8988T (cell line): Measurements from ENCODE around the gene CELSR1.
"Not testable (repeated sequence)": the region's sequence is repeated elsewhere in the genome, so short reads cannot be mapped to it uniquely, and the experiment has no call there.

Experiments used
- DNase-seq: peaks from one replicate; pipeline ENCODE4 v3.0.0; 2011

Gene CELSR1

DNA sequence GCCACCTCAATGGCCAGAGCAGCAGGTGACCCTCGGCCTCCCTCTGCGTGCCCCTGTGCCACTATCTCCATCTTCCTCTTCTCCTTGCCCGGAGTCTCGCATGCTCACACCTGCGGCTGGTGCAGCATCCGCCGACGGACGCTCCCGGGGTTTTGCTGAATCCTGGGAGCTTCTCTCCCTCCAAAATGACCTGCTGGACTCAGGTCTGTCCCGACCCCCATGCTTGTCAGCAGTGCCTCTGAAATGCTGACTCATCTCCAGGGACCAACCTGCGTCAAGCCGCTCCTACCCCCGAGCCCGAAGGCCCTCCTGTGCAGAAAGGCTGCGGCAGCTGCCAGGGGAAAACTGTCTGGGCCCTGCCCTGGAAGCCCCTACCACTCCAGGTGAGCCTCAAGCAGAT, 58.4 kb downstream of the CELSR1 start:
- DNase-seq = no peak

DNA sequence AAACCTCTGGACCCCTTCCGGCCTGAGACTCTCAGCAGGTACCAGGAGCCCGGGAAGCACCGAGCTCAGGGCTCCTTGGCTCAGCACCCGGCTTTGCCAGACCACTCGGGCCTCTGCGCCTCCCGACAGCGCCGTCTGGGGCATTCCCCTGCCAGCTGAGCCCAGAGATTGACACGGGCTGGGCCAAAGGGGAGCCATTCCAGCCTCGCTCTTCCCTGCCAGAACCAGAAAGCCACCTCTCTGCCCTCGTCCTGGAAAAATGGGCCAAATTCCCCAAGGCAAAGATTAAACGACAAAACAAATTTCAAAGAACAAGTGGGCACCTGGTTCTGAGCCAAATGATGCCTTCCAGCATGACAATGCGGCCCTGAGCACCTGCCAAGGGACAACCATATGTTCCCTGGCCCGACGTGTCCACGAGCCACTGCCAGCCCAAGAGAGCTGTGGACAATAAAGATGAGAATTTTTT, 59.3 kb downstream of the CELSR1 start:
- no peak for DNase-seq

DNA sequence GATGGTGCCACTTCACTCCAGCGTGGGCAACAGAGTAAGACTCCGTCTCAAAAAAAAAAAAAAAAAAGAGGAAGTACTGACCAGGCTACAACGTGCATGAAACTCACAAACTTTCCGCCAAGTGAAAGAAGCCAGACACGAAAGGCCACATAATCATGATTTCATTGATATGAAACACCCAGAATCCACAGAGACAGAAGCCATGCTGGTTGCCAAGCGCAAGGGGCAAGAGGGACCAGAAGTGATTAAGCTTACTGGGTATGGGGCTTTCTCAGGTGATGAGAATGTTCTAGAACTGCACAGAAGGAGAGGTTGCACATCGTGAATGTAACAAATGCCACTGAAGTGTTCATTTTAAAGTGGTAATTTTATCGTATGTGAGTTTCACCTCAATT, 60.9 kb downstream of the CELSR1 start:
- no peak for DNase-seq

DNA sequence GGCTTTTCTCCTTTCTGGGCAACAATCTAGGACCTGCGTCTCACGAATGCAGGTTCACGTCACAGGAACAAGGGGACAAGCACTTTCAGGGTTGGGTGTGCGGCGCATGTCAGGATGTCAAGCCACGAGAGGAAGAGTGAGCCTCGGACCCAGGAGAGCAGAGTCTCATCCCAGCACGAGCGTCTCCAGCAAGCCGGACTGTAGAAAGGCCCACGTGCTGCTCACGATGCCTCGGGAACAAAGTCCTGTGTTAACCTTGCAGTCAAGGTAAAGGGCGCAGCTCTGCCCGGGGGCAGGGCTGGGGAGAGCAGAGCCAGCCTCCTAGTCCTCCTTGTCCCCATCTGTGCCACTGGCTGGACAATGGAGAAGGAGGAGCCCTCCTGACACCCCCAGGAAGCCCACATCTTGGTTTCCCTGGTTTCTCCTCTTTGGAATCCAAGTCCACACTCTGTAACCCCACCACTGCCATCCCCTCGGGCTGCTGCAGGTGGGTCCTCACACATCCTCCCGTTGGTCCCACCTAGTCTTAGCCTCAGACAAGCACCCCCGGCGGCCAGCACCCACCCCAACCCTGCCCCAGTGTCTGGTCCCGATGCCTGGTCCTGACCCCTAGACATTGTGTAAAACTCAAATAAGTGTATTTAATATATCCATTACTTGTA, 63.4 kb downstream of the CELSR1 start:
- no peak for DNase-seq

DNA sequence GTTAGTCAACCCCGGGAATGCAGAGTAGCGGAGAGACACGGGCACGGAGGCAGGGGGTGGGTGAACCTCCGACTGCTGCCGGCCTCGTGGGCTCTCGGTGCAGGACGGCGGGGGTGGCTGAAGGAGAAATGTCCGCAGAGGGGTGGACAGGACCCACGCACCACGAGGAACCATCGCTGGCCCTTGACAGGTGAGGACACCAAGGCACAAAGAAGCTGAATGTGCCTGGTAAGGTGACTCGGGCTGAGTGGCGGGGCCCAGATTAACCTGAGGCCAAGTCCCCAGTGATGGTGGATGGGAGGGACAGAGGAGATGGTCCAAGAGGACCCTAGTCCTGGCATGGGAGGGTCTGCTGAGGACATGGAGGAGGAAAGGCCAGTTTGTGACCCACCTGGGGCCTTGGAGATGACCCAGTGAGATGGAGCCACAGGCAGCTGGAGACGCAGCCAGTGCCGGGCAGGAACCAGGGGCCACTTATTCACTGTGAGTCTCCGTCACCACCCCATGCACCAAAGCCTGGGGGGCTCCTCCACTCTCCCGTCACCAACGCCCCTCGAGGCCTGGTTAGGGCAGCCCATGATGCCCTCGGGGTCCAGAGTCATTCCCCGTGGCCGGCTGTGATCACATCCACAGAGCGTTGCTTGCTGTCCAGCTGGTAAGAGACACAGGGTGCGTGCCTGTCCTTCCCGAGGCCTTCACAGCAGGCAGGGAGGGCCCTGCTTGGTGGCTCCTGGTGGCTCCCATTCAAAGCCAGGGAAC, 64.2 kb downstream of the CELSR1 start:
- no peak for DNase-seq

DNA sequence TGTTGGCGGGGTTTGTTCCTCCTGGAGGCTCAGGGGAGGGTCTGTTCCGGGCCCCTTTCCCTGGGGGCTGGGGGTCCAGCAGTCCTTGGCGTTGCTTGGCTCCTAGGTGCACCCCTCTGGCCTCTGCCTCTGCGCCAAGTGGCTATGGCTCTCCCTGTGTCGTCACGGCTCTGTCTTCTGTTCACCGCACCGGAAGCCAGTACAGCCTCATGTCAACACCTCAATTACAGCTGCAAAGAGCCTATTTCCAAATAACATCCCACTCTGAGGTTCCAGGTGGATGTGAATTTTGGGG, 64.8 kb downstream of the CELSR1 start:
- no peak for DNase-seq

DNA sequence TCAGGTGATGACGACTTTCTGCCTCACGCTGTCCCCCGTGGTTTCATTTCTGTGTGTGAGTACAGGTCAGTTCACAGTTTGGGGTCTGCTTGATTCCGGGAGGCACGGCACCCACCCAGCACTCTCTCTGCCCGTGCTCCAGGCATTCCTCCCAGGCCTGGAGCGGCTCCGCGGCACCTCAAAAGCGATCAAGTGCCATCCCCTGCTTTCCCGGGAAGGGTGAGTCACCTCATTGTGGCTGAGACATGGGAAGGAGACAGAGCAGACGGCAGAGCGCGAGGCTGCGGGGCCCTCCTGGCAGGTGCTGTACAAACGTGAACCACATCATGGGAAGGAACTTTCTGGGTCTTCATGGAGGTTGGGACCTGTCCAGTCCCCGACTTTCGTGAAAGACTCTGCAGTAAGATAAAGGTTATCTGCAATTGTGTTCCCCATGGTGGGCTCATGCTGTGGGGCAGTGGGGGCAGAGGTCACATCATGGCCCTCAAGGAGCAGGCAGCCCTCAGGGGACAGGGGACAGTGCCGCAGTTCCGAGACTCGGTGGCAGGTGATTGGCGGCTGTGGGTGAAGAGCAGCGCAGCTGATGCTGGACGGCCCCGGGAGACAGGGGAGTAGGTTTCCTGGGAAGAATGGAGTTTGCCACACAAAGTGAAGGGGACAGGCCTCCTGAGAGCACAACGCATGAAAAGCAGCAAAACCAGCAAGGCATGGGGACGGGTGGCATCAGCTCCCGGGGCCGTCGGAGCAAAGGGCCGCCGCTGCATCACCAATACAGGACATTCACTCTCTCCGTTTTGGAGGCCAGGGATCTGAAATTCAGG, 65.3 kb downstream of the CELSR1 start:
- DNase-seq = no peak

DNA sequence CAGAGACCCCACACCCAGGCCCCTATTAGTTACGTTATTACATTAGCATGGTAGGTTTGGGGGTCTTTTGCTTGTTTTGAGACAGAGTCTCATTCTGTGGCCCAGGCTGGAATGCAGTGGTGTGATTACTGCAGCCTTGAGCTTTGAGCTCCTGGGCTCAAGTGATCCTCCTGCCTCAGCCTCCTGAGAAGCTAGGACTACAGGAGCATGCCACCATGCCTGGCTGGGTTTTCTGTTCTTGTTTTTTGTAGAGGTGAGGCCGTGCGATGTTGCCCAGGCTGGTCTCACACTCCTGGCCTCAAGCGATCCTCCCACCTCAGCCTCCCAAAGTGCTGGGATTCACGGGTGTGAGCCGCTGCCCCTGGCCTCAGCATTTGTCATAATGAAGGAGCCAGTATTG, 66.1 kb downstream of the CELSR1 start:
- not testable (repeated sequence) for DNase-seq

DNA sequence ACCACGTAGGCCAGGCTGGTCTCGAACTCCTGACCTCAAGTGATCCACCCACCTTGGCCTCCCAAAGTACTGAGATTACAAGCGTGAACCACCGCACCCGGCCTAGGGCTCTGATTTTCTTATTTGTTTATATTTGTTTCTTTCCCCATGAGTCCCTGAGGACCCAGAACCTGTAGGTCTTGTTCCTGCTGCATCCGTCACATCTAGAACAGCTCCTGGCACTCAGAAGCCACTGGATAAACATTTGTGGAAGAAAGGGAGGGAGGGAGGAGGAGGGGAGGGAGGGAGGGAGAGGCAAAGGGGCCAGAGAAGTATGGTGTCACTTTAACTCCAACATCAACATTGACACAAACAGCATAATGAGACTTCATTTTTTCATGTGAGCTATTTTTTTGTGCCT, 67.7 kb downstream of the CELSR1 start:
- no peak for DNase-seq

DNA sequence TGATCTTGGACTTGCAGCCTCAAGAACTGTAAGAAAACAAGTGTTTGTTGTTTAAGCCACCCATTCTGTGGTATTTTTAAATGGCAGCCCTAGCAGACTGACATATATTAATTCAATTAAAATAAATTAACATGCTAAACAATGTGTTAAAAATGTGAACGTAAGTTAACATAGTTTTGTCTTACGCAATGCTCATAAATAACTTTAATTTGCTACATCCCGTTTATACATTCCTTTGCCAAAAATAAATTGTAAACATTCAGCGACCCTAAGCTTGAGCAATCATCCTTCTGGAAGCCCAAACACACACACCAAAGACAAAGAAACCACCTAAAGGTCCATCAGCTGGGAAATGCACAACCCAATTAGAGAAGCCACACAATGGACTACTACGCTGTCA, 70.4 kb downstream of the CELSR1 start:
- no peak for DNase-seq

DNA sequence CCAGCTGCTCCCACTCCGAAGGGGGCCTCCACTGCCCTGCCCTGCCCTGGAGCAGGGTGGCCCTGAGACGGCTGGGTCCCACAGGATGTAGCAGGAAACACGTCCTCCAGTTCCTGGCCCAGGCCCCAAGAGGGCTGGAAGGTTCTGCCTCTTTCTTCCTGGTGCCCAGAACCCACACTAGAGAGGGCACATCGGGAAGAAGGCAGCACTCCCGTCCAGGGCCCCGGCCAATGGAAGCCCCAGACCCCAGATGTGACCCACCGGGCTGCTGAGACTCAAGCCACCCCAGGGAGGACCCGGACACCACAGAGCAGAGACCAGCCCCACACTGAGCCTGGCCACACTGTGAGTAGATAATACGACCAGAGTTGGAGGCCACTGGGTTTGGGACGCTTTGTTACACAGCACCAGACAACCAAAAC, 71.2 kb downstream of the CELSR1 start:
- DNase-seq = no peak

DNA sequence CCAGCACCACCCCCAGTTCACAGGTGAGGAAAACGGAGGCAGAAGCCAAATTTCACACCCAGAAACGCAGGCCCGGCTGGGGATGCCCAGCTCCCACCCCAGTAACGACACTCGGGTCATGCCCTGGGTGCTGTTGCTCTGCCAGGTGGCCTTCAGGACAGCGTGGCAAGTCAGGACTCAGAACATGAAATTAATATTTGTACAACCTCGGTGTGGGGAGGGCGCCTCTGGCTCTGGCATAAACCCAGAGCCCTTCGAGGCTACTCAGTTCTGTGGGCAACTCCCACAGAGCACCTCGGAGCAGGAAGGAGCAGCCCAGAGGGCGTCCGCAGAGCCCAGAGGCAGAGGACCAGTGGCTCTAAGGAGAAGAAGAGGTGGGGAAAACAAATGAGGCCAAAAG, 71.6 kb downstream of the CELSR1 start:
- no peak for DNase-seq

DNA sequence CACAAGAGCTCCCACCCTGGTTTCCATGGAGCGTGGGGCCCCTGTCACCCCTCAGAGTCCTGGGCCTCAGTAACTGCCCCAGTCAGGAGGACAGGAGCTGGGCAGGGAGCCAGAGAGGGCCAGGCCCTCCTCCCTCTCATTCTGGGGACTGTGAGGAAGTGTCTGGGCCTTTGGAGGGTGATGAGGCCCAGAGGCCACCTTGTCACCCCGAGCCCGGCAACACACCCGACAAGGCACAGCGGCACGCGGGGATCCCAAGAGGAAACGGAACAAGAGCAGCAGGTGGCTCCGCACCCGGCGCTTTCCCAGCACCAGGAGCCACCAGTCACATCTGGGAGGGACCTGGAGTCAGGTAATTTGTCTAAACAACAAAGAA, 72.1 kb downstream of the CELSR1 start:
- no peak for DNase-seq

DNA sequence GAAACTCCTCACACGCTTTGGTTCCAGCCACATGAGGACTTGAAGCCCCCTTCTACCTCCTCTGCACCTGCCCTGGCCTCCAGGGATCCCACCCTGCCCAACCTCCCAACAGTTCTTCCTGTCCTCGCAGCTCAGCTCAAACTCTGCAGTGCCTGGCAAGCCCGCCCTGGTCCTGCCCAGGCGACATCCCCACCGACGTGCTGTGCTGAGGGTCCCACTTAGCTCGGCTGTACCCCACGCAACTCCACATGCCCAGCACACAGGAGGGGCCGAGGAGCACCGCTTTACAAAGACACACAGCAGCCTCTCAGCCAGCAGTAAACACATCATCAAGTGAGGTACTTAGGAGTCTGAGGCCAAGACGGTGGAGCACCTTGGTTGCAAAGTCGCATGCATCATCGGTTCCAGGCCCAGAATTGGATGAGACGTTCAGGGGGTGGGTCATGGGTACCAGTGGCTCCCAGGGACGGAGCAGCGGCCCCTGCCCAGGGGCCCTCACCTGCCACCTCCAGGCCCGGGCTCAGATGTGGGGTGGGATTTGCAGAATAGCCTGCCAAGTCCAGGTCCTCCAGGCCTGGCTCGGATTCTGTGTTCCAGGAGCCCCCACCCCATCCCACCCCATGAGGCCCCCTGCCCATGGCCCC, 72.6 kb downstream of the CELSR1 start:
- no peak for DNase-seq

DNA sequence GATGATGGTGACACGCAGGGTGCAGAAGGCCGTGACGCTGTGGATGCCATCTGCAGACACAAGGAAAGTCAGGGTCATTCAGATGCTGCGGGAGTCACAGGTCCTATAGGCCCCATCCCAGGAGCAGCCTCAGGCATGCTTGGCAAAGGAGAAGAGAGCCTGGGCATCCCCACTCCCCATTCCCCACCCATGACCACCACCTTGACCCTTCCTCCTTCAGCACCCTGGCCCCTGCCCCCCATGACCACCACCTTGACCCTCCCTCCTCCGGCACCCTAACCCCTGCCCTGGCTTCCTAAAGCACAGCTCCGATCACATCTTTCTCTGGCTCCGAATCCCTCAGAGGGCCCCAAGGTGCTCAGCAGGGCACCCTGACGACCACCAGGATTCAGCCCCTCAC, 73.1 kb downstream of the CELSR1 start:
- DNase-seq = no peak

DNA sequence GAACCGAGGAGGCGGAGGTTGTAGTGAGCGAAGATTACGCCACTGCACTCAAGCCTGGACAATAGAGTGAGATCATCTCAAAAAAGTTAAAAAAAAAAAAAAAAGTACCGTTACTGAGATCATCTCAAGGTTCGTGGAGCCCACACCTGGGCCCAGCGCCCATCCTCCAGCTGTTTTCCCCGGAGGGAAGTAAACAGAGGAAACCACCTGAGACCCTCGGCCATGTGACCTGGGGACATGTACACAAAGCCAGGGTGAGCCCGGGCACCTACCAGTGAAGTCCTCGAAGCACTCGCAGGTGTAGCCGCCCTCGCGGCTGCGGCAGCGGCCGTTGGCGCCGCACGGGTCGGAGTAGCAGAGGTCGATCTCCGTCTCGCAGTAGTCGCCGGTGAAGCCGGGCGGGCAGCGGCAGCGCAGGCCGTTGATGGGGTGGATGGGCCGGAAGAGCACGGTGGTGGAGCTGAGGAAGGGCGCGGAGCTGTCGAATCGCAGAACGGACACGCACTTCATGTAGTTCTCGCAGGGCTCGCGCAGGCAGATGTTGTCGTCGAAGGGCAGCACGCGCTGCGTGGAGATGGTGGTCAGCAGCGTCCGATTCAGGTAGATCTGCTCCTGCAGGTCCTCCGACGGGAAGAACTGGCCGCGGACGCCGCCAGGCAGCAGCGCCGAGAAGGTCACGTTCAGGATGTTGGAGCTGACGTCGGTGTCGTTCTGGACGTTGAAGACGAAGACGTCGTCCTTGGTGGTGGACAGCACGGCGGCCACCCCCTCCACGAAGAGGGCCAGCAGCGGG, 73.8 kb downstream of the CELSR1 start:
- DNase-seq = no peak

DNA sequence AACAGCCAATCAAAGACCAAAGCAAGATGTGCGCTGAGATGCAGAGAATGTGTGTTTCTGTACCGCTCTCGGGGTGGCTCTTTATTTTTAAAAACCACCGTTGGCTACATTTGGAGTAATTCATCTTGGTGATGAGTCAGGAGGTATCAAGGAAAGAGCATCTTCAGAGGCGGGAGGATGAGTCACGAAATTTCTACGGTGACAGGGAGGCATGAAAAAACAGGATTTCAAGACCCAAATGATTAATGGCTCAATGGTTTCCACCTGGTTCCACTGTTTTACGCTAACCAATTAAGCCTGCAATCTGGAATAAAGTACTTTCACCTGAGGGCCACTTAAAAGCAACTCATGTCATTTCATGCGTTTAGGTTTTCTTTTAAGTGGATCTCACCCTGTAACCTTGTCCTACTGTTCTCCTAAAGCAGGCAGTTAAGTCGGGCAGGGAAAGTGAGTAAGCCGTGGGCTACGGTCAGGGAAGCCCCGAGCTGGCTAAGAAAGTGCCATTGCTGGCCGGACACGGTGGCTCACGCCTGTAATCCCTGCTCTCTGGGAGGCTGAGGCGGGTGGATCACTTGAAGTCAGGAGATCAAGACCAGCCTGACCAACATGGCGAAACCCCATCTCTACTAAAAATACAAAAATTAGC, 74.6 kb downstream of the CELSR1 start:
- peak; percentile 58 for DNase-seq

DNA sequence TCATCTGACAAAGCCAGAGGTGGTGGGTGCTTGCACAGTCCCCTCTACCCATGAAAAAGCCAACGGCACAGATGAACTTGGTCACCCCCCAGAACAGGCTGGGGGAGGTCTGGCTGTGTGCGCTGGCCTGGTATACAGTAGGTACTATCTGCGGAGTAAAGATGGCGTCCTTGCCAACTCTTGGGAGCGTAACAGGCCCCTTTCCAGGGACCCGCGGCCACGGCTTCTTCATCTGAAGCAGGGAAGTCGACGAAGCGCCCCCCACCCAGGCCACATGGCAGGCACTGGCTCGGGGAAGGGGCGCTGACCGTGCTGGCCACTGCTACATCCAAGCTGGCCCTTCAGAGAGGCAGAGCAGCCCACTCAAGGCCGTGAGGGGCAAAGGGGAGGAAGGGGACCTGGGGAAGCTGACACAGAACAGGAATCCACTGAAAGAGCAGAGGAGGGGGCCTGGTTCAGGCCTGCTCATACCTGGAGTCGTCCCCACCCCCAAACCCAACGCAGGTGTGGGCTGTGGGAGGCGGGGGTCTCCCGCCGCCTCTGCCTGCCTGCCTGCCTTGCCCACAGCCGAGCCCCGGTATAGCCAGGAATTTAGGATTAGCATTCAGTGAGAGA, 75.7 kb downstream of the CELSR1 start:
- no peak for DNase-seq

DNA sequence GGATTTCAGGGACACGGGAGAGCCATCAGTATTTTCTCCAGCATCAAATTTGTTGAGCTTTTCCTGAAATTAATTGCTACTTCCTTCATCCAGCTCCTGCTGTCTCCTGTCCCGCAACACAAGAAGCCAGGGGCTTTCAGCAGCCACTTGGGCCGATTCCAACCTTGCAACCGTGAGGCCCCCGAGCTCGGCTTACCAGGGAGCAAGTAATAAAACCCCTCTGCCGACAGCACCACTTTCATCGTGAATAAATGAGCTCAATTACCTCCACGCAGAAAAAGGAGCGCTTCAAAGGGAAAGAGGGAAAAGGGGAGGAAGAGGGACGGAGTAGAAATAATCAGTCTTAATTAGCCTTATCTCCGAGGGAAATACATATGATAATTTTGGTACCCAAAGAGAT, 76.6 kb downstream of the CELSR1 start:
- no peak for DNase-seq

DNA sequence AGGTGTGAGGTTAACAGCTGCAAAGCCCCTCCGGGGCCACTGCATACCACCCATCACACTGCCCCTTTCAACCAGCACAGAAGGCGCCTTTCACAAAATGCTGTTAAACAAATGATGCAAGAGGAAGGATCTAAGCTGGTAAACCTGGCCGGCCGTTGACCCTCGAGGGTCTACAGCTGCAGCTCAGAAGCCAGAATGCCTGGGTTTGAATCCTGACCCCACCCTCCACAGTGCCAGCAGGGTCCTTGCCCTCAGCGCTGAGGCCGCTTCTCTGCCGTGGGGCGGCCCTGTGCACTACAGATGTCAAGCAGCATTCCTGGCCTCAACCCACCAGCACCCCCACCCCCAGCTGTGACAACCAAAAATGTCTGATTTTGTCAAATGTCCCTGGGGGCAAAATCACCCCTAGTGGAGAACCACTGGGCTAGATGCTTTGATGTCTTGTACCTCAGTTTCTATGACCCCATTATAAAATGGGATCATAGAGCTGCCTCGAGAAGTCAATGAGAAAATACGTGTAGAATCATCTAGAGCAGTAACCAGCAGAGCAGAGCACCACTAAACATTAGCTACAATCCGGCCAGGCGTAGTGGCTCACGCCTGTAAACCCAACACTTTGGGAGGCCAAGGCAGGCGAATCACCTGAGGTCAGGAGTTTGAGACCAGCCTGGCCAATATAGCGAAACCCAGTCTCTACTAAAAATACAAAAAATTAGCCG, 77.9 kb downstream of the CELSR1 start:
- DNase-seq = no peak

DNA sequence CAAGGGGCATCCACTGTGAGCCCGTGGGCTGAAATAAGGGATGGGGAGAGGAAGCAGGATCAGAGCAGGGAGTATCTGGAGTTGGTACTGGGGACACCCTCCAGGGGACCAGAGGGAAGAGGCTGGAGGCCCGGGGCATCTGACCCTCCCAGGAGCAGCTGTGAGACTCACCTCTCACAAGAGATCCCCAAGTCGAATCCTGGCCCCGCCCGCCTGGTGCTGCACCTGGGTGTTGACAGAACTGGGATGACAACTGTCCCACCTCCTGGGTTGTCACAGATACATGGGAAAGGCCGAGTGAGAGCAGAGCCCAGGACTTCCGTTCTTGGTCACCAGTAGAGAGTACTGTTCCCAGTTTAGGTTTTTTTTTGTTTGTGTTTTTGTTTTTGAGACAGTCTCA, 78.9 kb downstream of the CELSR1 start:
- no peak for DNase-seq
